Muscle of leg (tissue), 11 donors: ENCODE results near the gene SEC14L1. TPM values are rescaled to one million over a fixed set of nuclear protein-coding genes. Genes with fewer than 3 reads are reported as not detected.

ENCODE experiments used
- DNase-seq: peaks from one replicate; pipeline ENCODE4 v3.0.0; 2013
- H3K27ac ChIP-seq: one replicate; pipeline ENCODE4 v1.5.1; 2013; ENCODE audit warnings: mild to moderate bottlenecking, low read length, control low read depth
- H3K27me3 ChIP-seq: one replicate; pipeline ENCODE4 v1.6.1; 2013; ENCODE audit warnings: low read length; ENCODE audit not compliant: control insufficient read depth, insufficient read depth
- H3K36me3 ChIP-seq: one replicate; pipeline ENCODE4 v1.6.1; 2013; ENCODE audit warnings: low read length; ENCODE audit not compliant: control insufficient read depth, insufficient read depth
- H3K4me1 ChIP-seq: one replicate; pipeline ENCODE4 v1.6.1; 2013; ENCODE audit warnings: low read length; ENCODE audit not compliant: control insufficient read depth, insufficient read depth
- H3K4me3 ChIP-seq: one replicate; pipeline ENCODE4 v1.5.1; 2013; ENCODE audit warnings: low read length, control low read depth
- H3K9me3 ChIP-seq: replicated peaks from 2 replicates; pipeline ENCODE4 v1.6.1; 2013; ENCODE audit warnings: low read depth, low read length; ENCODE audit not compliant: control insufficient read depth
- WGBS: methylation state at CpG from one replicate; pipeline ENCODE4 v1.1.5; 2013; ENCODE audit warnings: missing lambda C conversion rate; ENCODE audit not compliant: insufficient coverage; 5-methylcytosine and 5-hydroxymethylcytosine counted together
- polyA plus RNA-seq, 8 donors: library from polyadenylated mRNA; unstranded; fragments of 120-200 nt; gene quantifications; one replicate each; pipeline versions ENCODE4 v1.2.1 to v1.2.3, GENCODE V29; 2013; ENCODE audit warnings: inconsistent platforms in 1 of 8, low replicate concordance in 1 of 8; ENCODE audit not compliant: insufficient read length in 8 of 8, insufficient read depth in 1 of 8
- total RNA-seq: library from RNA; stranded (reverse); fragments of 120-200 nt; gene quantifications from one replicate; pipeline ENCODE4 v1.2.4, GENCODE V29; 2013

Gene SEC14L1
- total and polyA plus RNA-seq, 9 donors, result 41.3 to 93.4 (median 82.4) TPM

GRCh38 chr17:77188084-77189066 lies 47.6 kb downstream of the SEC14L1 start:
- no peak for DNase-seq
- WGBS, result 83% methylated on average over 9 of the region's 17 CpGs
- Histone ChIP-seq H3K4me3 (no peak overlapping the region), H3K4me1 (peaks cover 18% of the 10 kb centered on the region), H3K27ac (no peak overlapping the region), H3K9me3 (no peaks in the 10 kb centered on the region), H3K36me3 (peaks cover 25% of the 10 kb centered on the region), H3K27me3 (no peaks in the 10 kb centered on the region)

GRCh38 chr17:77189148-77189547 lies 48.4 kb downstream of the SEC14L1 start:
- no peak overlapping the region for H3K27ac ChIP-seq
- no peaks in the 10 kb centered on the region for H3K9me3 ChIP-seq
- peaks cover 13% of the 10 kb centered on the region for H3K4me1 ChIP-seq
- no peaks in the 10 kb centered on the region for H3K27me3 ChIP-seq
- 80% methylated on average over 1 of the region's 2 CpGs for WGBS
- H3K4me3 ChIP-seq, result no peak overlapping the region
- peaks cover 29% of the 10 kb centered on the region for H3K36me3 ChIP-seq
- DNase-seq, result no peak

DNA sequence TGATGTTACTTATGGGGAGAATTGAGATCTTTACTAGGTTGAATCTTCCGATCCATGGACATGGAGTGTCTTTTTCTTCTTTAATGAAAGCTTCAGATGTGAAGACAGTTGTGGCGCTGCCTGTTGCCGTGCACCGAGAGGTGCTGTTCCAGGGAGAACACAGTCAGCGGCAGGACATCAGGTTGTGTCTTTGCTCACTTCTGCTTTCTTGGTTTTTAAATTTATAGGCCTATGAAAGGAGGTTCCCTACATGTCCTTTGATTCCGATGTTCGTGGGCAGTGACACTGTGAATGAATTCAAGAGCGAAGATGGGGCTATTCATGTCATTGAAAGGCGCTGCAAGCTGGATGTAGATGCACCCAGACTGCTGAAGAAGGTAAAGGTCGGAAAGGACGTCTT lies 49.8 kb downstream of the SEC14L1 start:
- H3K36me3 ChIP-seq, result peaks cover 43% of the 10 kb centered on the region

DNA sequence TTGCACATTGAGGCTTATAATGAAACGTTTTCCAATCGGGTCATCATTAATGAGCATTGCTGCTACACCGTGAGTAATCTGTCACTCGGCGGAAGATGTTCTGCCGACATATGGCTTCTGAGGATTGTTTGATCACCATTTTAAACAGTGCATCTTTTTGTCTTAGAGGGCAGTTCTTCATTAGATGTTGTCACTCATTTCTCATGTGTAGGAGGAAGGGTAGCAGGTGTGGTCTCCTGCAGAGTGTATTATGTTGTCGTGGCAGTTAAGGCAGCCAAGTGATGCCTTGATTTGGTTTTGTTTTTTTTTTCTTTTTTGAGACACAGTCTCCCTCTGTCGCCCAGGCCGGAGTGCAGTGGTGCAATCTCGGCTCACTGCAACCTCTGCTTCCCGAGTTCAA lies 50.5 kb downstream of the SEC14L1 start:
- DNase-seq, result no peak
- Histone ChIP-seq H3K36me3 (peaks cover 49% of the 10 kb centered on the region), H3K4me3 (no peak overlapping the region), H3K4me1 (peaks cover 2% of the 10 kb centered on the region), H3K27ac (no peak overlapping the region), H3K27me3 (no peaks in the 10 kb centered on the region), H3K9me3 (no peaks in the 10 kb centered on the region)
- 92% methylated on average over 10 of the region's 11 CpGs for WGBS

More for the DNA sequence above, 49.8 kb downstream of the SEC14L1 start:
- H3K4me3 ChIP-seq, result no peak overlapping the region
- DNase-seq, result no peak
- no peaks in the 10 kb centered on the region for H3K27me3 ChIP-seq
- peaks cover 7% of the 10 kb centered on the region for H3K4me1 ChIP-seq
- no peaks in the 10 kb centered on the region for H3K9me3 ChIP-seq
- no peak overlapping the region for H3K27ac ChIP-seq
- WGBS, result 88% methylated on average over 10 of the region's 11 CpGs

DNA sequence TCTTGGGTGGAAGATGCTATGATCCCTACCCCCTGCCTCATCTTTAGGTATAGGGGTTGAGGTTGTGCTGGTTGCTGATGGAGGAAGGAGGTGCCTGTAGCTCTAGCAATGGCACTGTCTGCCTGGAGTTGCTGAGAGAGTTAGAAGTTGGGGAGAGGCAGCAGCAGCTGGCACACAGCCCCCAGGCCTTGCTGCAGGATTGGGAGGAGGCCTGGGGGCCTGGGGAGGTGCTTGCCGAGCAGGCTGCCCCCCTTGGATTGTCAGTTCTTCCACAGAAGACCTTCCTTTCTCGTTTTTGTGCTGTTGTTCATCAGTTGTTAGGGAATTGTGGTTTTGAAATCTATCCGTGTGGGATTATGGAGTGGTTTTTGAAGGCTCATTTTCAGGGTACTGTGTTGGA lies 52.9 kb downstream of the SEC14L1 start:
- Histone ChIP-seq H3K36me3 (peaks cover 66% of the 10 kb centered on the region), H3K27ac (no peak overlapping the region), H3K9me3 (no peaks in the 10 kb centered on the region), H3K27me3 (no peaks in the 10 kb centered on the region), H3K4me3 (no peak overlapping the region), H3K4me1 (no peaks in the 10 kb centered on the region)
- no peak for DNase-seq
- 60% methylated on average over 1 of the region's 3 CpGs for WGBS

GRCh38 chr17:77194179-77194578 lies 53.4 kb downstream of the SEC14L1 start:
- no peak overlapping the region for H3K4me3 ChIP-seq
- H3K4me1 ChIP-seq, result no peaks in the 10 kb centered on the region
- H3K27ac ChIP-seq, result no peak overlapping the region
- WGBS, result 96% methylated on average over 5 of the region's 7 CpGs
- peaks cover 68% of the 10 kb centered on the region for H3K36me3 ChIP-seq
- no peaks in the 10 kb centered on the region for H3K9me3 ChIP-seq
- no peak for DNase-seq
- no peaks in the 10 kb centered on the region for H3K27me3 ChIP-seq

- no peak for DNase-seq
- peaks cover 79% of the 10 kb centered on the region for H3K36me3 ChIP-seq
- H3K27me3 ChIP-seq, result no peaks in the 10 kb centered on the region
- no peak overlapping the region for H3K27ac ChIP-seq
- H3K4me1 ChIP-seq, result peaks cover 4% of the 10 kb centered on the region
- 100% methylated on average over 1 of the region's 5 CpGs for WGBS
- no peaks in the 10 kb centered on the region for H3K9me3 ChIP-seq
- no peak overlapping the region for H3K4me3 ChIP-seq
Measured at GRCh38 chr17:77196251-77196650, 55.5 kb downstream of the SEC14L1 start.

DNA sequence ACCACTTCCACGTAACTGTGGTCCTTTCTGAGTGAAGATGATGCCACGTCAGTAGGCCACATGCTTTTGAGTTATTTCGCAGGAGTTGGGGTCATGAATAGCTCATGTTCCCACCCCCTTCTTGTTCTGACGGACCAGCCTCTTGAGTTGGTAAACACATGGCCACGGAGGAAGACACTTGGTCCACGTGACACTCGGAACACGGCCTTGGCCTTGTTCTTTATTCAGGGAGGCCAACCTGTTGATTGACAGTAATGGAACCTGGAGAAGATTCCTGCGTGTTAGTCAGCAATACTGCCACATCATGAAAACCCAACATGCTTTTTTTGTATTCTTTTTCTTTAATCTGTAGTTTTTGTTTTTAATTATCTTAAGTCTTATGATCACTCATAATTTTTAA lies 56.3 kb downstream of the SEC14L1 start:
- Histone ChIP-seq H3K4me1 (peaks cover 4% of the 10 kb centered on the region), H3K4me3 (no peak overlapping the region), H3K27ac (no peak overlapping the region), H3K27me3 (no peaks in the 10 kb centered on the region), H3K36me3 (peaks cover 79% of the 10 kb centered on the region), H3K9me3 (no peaks in the 10 kb centered on the region)
- DNase-seq, result no peak
- WGBS, result 100% methylated on average over 3 of the region's 9 CpGs

- H3K4me3 ChIP-seq, result no peak overlapping the region
- peak; percentile 48 for DNase-seq
- H3K27me3 ChIP-seq, result no peaks in the 10 kb centered on the region
- 74% methylated on average over 6 of the region's 10 CpGs for WGBS
- H3K27ac ChIP-seq, result no peak overlapping the region
- H3K9me3 ChIP-seq, result no peaks in the 10 kb centered on the region
- peaks cover 6% of the 10 kb centered on the region for H3K4me1 ChIP-seq
- peaks cover 80% of the 10 kb centered on the region for H3K36me3 ChIP-seq
Measured at GRCh38 chr17:77200711-77201110, 59.9 kb downstream of the SEC14L1 start.

DNA sequence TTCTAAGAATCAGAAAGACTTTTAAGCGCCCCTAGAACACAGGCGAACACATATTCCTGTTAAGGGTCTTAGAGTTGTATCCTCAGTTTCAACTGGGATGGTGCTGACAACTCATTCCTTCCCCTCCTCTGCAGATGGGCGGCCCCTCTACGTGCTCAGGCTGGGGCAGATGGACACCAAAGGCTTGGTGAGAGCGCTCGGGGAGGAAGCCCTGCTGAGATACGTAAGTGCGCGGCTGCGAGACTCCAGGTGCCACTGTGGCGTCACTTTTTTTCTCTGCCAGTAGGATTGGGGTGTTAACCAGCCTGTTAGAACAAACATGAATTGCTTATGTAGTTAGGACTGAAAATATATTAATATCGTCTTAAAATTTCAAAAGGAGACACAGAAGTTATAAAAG lies 62.7 kb downstream of the SEC14L1 start:
- peaks cover 81% of the 10 kb centered on the region for H3K36me3 ChIP-seq
- H3K9me3 ChIP-seq, result no peaks in the 10 kb centered on the region
- peaks cover 11% of the 10 kb centered on the region for H3K4me1 ChIP-seq
- DNase-seq, result no peak
- no peaks in the 10 kb centered on the region for H3K27me3 ChIP-seq
- H3K27ac ChIP-seq, result no peak overlapping the region
- 93% methylated on average over 5 of the region's 12 CpGs for WGBS
- H3K4me3 ChIP-seq, result no peak overlapping the region
